GM10847 (cell line): ENCODE measurements around the gene GRB10.

Experiments
- POLR2A ChIP-seq: IDR thresholded peaks from 2 replicates; pipeline ENCODE4 v1.6.1; 2011; ENCODE audit not compliant: insufficient read length; ENCODE audit errors: extremely low read depth

The GRB10 gene

GRCh38 chr7:50659329-50659965 is 123.2 kb downstream of the GRB10 start:
- no peak for TF ChIP-seq POLR2A

GRCh38 chr7:50658696-50659095 is 124.0 kb downstream of the GRB10 start:
- TF ChIP-seq POLR2A, result no peak

- no peak for TF ChIP-seq POLR2A
Measured at GRCh38 chr7:50657912-50658311, 124.8 kb downstream of the GRB10 start.

GRCh38 chr7:50657341-50657873 is 125.3 kb downstream of the GRB10 start:
- no peak for TF ChIP-seq POLR2A

GRCh38 chr7:50656141-50656895 is 126.4 kb downstream of the GRB10 start:
- no peak for TF ChIP-seq POLR2A

GRCh38 chr7:50655490-50655889 is 127.2 kb downstream of the GRB10 start:
- TF ChIP-seq POLR2A, result no peak

GRCh38 chr7:50655020-50655419 is 127.7 kb downstream of the GRB10 start:
- TF ChIP-seq POLR2A, result no peak

GRCh38 chr7:50653981-50654425 is 128.7 kb downstream of the GRB10 start:
- no peak for TF ChIP-seq POLR2A

GRCh38 chr7:50653126-50653864 is 129.4 kb downstream of the GRB10 start:
- no peak for TF ChIP-seq POLR2A

GRCh38 chr7:50652400-50653125 is 130.1 kb downstream of the GRB10 start:
- TF ChIP-seq POLR2A, result no peak

GRCh38 chr7:50651271-50651989 is 131.3 kb downstream of the GRB10 start:
- TF ChIP-seq POLR2A, result no peak

- TF ChIP-seq POLR2A, result no peak
Measured at GRCh38 chr7:50650057-50650664, 132.5 kb downstream of the GRB10 start.

GRCh38 chr7:50649259-50649885 is 133.3 kb downstream of the GRB10 start:
- no peak for TF ChIP-seq POLR2A
